Ascending aorta (tissue), 2 donors: ENCODE data around the gene MAP2K6. TPM values are rescaled to one million over a fixed set of nuclear protein-coding genes. Genes with fewer than 3 reads are reported as not detected.

Experiments
- DNase-seq, 2 donors: peaks; one replicate each; pipeline ENCODE4 v3.0.0-alpha.2; 2019; ENCODE audit warnings: low spot score in 2 of 2
- H3K27ac ChIP-seq, 2 donors: fragments of 200-600 bp; sonication (generic); one replicate each; pipeline ENCODE4 v1.5.1; 2016 to 2017; ENCODE audit warnings: mild to moderate bottlenecking in 1 of 2
- H3K27me3 ChIP-seq: fragments of 200-600 bp; sonication (generic); one replicate; pipeline ENCODE4 v1.5.1; 2017
- H3K36me3 ChIP-seq, 2 donors: fragments of 200-600 bp; sonication (generic); one replicate each; pipeline ENCODE4 v1.5.1; 2016
- H3K4me1 ChIP-seq, 2 donors: fragments of 200-600 bp; sonication (generic); one replicate each; pipeline ENCODE4 v1.5.1; 2016 to 2017; ENCODE audit warnings: mild to moderate bottlenecking in 1 of 2
- H3K4me3 ChIP-seq, 2 donors: fragments of 200-600 bp; sonication (generic); one replicate each; pipeline ENCODE4 v1.5.1; 2016 to 2017; ENCODE audit warnings: mild to moderate bottlenecking in 1 of 2
- H3K9me3 ChIP-seq, 2 donors: fragments of 200-600 bp; sonication (generic); one replicate each; pipeline ENCODE4 v1.5.1; 2016
- intact Hi-C: fragments of 100-400 bp; cut with DNase I; formaldehyde crosslinking; loops from one replicate; pipeline ENCODE4 v1.15.1; 2023
- total RNA-seq: library from RNA; depleted of rRNA; stranded (reverse); fragments of >200 nt; gene quantifications from one replicate; pipeline ENCODE4 v1.1.0, GENCODE V29; 2016
- TF ChIP-seq, protein P1 (sequence below), 3 experiments: fragments of 200-600 bp in 2 of 3; fragments of 450-650 bp in 1 of 3; sonication (generic) in 2 of 3; IDR thresholded peaks; one replicate each; pipeline ENCODE4 v1.5.1; 2016 to 2019; ENCODE audit warnings: antibody characterized with exemption in 3 of 3, mild to moderate bottlenecking in 1 of 3, moderate library complexity in 1 of 3

MAP2K6 gene
- total RNA-seq, 1 donor from 2014 or later, result 6.7 TPM

DNA sequence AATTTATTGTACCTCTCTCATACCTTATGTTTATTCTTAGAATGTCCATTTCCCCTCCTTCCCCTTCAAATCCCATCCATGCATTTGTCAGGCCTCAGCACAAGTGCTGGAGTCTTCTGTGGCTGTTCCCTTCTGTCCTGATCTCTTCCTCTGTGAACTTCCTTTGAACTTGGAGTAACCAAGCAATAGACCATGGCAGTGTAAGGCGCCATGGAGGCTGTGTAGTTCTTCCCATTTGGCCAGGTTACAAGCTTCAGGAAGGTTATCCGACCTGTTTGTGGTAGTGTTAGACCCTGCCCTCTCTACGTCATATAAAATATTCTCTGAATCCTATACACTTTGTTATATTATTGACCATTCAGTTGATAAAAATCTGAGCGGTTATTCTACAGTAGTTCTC, 28.6 kb downstream of the MAP2K6 start:
- TF ChIP-seq, protein P1, sequence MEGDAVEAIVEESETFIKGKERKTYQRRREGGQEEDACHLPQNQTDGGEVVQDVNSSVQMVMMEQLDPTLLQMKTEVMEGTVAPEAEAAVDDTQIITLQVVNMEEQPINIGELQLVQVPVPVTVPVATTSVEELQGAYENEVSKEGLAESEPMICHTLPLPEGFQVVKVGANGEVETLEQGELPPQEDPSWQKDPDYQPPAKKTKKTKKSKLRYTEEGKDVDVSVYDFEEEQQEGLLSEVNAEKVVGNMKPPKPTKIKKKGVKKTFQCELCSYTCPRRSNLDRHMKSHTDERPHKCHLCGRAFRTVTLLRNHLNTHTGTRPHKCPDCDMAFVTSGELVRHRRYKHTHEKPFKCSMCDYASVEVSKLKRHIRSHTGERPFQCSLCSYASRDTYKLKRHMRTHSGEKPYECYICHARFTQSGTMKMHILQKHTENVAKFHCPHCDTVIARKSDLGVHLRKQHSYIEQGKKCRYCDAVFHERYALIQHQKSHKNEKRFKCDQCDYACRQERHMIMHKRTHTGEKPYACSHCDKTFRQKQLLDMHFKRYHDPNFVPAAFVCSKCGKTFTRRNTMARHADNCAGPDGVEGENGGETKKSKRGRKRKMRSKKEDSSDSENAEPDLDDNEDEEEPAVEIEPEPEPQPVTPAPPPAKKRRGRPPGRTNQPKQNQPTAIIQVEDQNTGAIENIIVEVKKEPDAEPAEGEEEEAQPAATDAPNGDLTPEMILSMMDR (IDR thresholded peaks at IDR 0.05), result no peak
- no peak overlapping the region for H3K4me3 ChIP-seq
- DNase-seq, result no peak
- H3K27me3 ChIP-seq, result no peaks in the 10 kb centered on the region
- intact Hi-C loops, result no loop called here
- H3K36me3 ChIP-seq, result no peaks in the 10 kb centered on the region
- H3K4me1 ChIP-seq, result no peaks in the 10 kb centered on the region
- no peak overlapping the region for H3K27ac ChIP-seq
- H3K9me3 ChIP-seq, result peaks cover 0 to 5% of the 10 kb centered on the region in 2 donors

DNA sequence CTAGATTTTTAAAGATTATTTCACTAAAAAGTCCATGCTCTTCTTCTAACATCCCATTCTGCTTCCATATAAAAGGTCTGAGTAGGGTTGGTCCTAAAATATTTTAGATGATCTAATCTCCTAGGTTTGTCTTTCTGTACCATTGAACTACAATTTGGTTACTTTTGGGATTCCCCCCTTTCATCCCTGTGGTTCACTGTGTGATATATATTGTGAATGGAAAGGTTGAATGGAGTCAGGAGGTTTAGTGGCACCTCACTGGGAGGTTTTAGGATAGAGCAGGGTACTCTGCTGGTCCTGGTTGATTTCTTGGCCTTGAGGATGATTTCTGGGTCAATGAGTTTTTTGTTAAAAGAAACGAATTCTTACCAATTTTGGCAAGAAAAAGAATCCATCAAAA, 29.5 kb downstream of the MAP2K6 start:
- Histone ChIP-seq H3K36me3 (no peaks in the 10 kb centered on the region), H3K9me3 (peaks cover 0 to 5% of the 10 kb centered on the region in 2 donors), H3K27ac (no peak overlapping the region), H3K4me1 (no peaks in the 10 kb centered on the region), H3K4me3 (no peak overlapping the region), H3K27me3 (no peaks in the 10 kb centered on the region)
- TF ChIP-seq, protein P1 (IDR thresholded peaks at IDR 0.05), result no peak
- DNase-seq, result no peak
- intact Hi-C loops, result no loop called here

DNA sequence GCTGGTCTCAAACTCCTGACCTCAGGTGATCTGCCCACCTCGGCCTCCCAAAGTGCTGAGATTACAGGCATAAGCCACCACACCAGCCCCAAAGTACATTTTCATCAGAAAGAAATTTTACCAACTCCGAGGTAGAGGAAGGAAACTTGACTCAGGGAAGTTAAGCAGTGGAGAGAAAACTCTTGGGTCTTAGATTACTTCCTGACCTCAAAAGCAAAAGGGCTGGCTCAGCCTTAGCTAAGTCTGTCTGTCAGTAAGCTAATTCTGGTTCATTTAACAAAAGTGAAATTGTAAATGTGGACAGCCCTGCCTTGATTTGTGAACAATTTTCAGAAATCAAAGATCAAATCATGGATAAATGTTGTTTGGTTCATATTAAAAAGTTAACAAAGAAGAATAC, 30.6 kb downstream of the MAP2K6 start:
- Histone ChIP-seq H3K27ac (no peak overlapping the region), H3K9me3 (peaks cover 0 to 1% of the 10 kb centered on the region in 2 donors), H3K36me3 (no peaks in the 10 kb centered on the region), H3K4me3 (no peak overlapping the region), H3K4me1 (no peaks in the 10 kb centered on the region), H3K27me3 (no peaks in the 10 kb centered on the region)
- TF ChIP-seq, protein P1 (IDR thresholded peaks at IDR 0.05), result no peak
- DNase-seq, result no peak
- intact Hi-C loops, result no loop called here

DNA sequence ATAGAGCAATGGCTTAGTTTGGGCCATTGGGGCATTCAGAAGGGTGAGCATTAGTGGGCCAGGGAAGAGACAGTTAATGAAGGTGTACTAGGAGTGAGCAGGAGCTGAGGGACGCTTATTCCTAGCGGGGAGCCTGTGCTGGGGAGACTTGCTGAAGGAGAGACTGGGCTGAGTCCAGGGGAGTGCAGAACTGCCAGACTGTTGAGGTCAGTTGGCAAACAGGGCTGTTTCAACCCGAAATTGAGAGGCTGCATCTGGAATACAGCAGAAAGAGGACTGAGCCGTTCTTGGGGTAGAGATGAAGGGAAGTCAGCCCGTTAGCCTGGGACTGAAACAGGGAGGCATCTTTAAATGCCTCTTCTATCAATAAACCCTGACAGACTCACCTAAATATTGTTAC, 33.2 kb downstream of the MAP2K6 start:
- no peaks in the 10 kb centered on the region for H3K4me1 ChIP-seq
- no peaks in the 10 kb centered on the region for H3K36me3 ChIP-seq
- no peaks in the 10 kb centered on the region for H3K27me3 ChIP-seq
- H3K4me3 ChIP-seq, result no peak overlapping the region
- no peak for DNase-seq
- no peak overlapping the region for H3K27ac ChIP-seq
- H3K9me3 ChIP-seq, result no peaks in the 10 kb centered on the region
- TF ChIP-seq, protein P1 (IDR thresholded peaks at IDR 0.05), result no peak
- intact Hi-C loops, result no loop called here

DNA sequence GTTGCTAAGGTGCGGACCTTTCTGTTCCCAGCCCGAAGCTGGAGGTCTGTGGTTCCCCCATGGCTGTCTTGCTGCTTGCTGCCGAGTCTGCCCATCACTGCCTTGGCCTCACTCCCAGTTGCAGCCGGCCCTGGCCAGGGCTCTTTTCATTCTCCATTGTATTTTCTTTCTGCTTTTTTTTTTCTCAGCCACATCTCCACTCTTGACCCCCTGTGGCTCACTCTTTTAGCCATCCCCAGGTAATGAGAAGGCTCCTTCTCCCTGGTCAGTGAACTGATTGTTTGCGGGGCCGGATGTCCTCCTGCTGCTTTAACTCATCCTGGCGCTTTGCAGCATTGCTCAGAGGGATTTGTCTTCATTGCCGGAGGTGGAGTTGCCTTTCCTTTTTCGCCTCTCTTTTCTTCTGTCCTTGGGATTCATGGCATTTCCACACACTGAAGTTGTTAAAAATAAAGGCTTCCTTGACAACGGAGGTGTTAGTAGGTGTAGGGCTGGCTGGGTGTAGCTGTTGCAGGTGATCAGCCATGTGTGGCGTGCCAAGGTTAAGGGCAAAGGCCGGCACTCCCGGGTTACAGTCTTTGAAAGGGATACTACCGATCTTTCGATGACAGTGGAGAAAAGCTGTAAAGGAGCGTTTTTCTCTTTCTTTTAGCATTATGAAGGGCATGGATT, 34.1 kb downstream of the MAP2K6 start:
- TF ChIP-seq, protein P1 (IDR thresholded peaks at IDR 0.05), result no peak
- Histone ChIP-seq H3K36me3 (no peaks in the 10 kb centered on the region), H3K27me3 (no peaks in the 10 kb centered on the region), H3K9me3 (no peaks in the 10 kb centered on the region), H3K4me1 (no peaks in the 10 kb centered on the region), H3K27ac (no peak overlapping the region), H3K4me3 (no peak overlapping the region)
- intact Hi-C loops, result no loop called here
- DNase-seq, result no peak

DNA sequence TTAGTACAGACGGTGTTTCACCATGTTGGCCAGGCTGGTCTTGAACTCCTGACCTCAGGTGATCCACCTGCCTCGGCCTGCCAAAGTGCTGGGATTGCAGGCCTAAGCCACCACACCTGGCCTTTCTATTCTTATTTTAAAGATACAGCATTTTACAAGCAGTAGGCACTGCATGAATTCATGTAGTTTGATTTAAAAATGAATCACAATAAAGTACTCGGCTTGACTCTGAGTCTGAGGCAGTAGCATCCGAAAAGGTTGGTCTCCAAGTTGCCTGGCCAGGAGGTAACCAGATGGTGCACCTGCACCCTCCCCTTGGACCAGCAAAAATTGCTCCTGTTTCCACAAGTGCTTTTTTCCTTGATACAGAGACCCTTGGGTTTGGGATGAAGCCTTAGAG, 35.6 kb downstream of the MAP2K6 start:
- intact Hi-C loops, result no loop called here
- DNase-seq, result no peak
- Histone ChIP-seq H3K9me3 (no peaks in the 10 kb centered on the region), H3K4me1 (no peaks in the 10 kb centered on the region), H3K27me3 (no peaks in the 10 kb centered on the region), H3K4me3 (no peak overlapping the region), H3K27ac (no peak overlapping the region), H3K36me3 (no peaks in the 10 kb centered on the region)
- TF ChIP-seq, protein P1 (IDR thresholded peaks at IDR 0.05), result no peak
